Measurements from ENCODE around the gene MYL12A. TPM values are rescaled to one million over a fixed set of nuclear protein-coding genes. Genes with fewer than 3 reads are reported as not detected.

MYL12A gene
- total RNA-seq, 1 donor from 2014 or later = 430 TPM

GRCh38 chr18:3297025-3297984 is 49.7 kb downstream of the MYL12A start:
- Mint-ChIP-seq H3K27me3 (ENCODE audit: unreplicated experiment) (peaks cover 3% of the 10 kb centered on the region), H3K36me3 (ENCODE audit: low read depth, unreplicated experiment) (peaks cover 6% of the 10 kb centered on the region), H3K9me3 (ENCODE audit: unreplicated experiment) (no peaks in the 10 kb centered on the region), H3K4me3 (ENCODE audit: unreplicated experiment) (peak overlapping the region; percentile 97), H3K27ac (ENCODE audit: unreplicated experiment) (peak overlapping the region; percentile 53), H3K4me1 (ENCODE audit: unreplicated experiment) (no peaks in the 10 kb centered on the region)
- TF ChIP-seq, protein P1, sequence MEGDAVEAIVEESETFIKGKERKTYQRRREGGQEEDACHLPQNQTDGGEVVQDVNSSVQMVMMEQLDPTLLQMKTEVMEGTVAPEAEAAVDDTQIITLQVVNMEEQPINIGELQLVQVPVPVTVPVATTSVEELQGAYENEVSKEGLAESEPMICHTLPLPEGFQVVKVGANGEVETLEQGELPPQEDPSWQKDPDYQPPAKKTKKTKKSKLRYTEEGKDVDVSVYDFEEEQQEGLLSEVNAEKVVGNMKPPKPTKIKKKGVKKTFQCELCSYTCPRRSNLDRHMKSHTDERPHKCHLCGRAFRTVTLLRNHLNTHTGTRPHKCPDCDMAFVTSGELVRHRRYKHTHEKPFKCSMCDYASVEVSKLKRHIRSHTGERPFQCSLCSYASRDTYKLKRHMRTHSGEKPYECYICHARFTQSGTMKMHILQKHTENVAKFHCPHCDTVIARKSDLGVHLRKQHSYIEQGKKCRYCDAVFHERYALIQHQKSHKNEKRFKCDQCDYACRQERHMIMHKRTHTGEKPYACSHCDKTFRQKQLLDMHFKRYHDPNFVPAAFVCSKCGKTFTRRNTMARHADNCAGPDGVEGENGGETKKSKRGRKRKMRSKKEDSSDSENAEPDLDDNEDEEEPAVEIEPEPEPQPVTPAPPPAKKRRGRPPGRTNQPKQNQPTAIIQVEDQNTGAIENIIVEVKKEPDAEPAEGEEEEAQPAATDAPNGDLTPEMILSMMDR (IDR thresholded peaks at IDR 0.05; ENCODE audit: unreplicated experiment) = peak; percentile 77
- peak; percentile 89 for DNase-seq (ENCODE audit: low spot score)

- H3K27ac Mint-ChIP-seq (ENCODE audit: unreplicated experiment) = no peak overlapping the region
- TF ChIP-seq, protein P1 (IDR thresholded peaks at IDR 0.05; ENCODE audit: unreplicated experiment) = no peak
- peaks cover 8% of the 10 kb centered on the region for H3K4me1 Mint-ChIP-seq (ENCODE audit: unreplicated experiment)
- H3K27me3 Mint-ChIP-seq (ENCODE audit: unreplicated experiment) = peaks cover 5% of the 10 kb centered on the region
- no peaks in the 10 kb centered on the region for H3K9me3 Mint-ChIP-seq (ENCODE audit: unreplicated experiment)
- H3K36me3 Mint-ChIP-seq (ENCODE audit: low read depth, unreplicated experiment) = no peaks in the 10 kb centered on the region
- no peak overlapping the region for H3K4me3 Mint-ChIP-seq (ENCODE audit: unreplicated experiment)
- DNase-seq (ENCODE audit: low spot score) = no peak
Measured at GRCh38 chr18:3304832-3305231, 57.2 kb downstream of the MYL12A start.

- H3K9me3 Mint-ChIP-seq (ENCODE audit: unreplicated experiment) = no peaks in the 10 kb centered on the region
- no peak for DNase-seq (ENCODE audit: low spot score)
- H3K4me1 Mint-ChIP-seq (ENCODE audit: unreplicated experiment) = peaks cover 8% of the 10 kb centered on the region
- H3K36me3 Mint-ChIP-seq (ENCODE audit: low read depth, unreplicated experiment) = no peaks in the 10 kb centered on the region
- no peak overlapping the region for H3K27ac Mint-ChIP-seq (ENCODE audit: unreplicated experiment)
- peaks cover 5% of the 10 kb centered on the region for H3K27me3 Mint-ChIP-seq (ENCODE audit: unreplicated experiment)
- H3K4me3 Mint-ChIP-seq (ENCODE audit: unreplicated experiment) = no peak overlapping the region
- TF ChIP-seq, protein P1 (IDR thresholded peaks at IDR 0.05; ENCODE audit: unreplicated experiment) = no peak
Measured at GRCh38 chr18:3305354-3305762, 57.8 kb downstream of the MYL12A start.

Other genes with a start within 250 kb of the MYL12A start
- gene LPIN2, start 234.7 kb upstream of the MYL12A start, total RNA-seq (ENCODE audit: unreplicated experiment) = 26.1 TPM
- 0.49 TPM for gene MYOM1, start 27.8 kb upstream of the MYL12A start, total RNA-seq (ENCODE audit: unreplicated experiment)
- 298 TPM for gene MYL12B, start 14.3 kb downstream of the MYL12A start, total RNA-seq (ENCODE audit: unreplicated experiment)
- gene TGIF1, start 202.4 kb downstream of the MYL12A start, total RNA-seq (ENCODE audit: unreplicated experiment) = 72.5 TPM